HEK293 (cell line): Measurements from ENCODE around the gene SOAT2.

Experiments
- CTCF ChIA-PET: fragments of 350-600 bp; formaldehyde crosslinking; extraction: SDS; loops from one replicate; lab custom pipeline; 2021; ENCODE audit warnings: antibody characterized with exemption; lab: Yijun Ruan, JAX
- POLR2A ChIA-PET: fragments of 300-600 bp; formaldehyde crosslinking; extraction: SDS; loops from one replicate; lab custom pipeline; 2020; ENCODE audit warnings: antibody characterized with exemption, inconsistent platforms; lab: Yijun Ruan, JAX
- H3K27ac ChIP-seq: fragments of 200-500 bp; sonication (Bioruptor generic); 2 replicates; pipeline ENCODE4 v1.5.1; 2014; ENCODE audit warnings: low read depth, low read length, control low read depth, inconsistent platforms; ENCODE audit errors: extremely low read depth
- H3K36me3 ChIP-seq, 2 experiments: fragments of 200-500 bp in 1 of 2; sonication (Bioruptor generic) in 1 of 2; 1 replicate in 1 of 2; 2 replicates in 1 of 2; pipeline ENCODE4 v1.5.1; 2014 to 2017; ENCODE audit warnings: inconsistent platforms in 2 of 2, low read length in 2 of 2; ENCODE audit not compliant: control insufficient read depth in 2 of 2, insufficient read depth in 1 of 2
- H3K4me1 ChIP-seq: fragments of 200-500 bp; sonication (Bioruptor generic); 2 replicates; pipeline ENCODE4 v1.5.1; 2014; ENCODE audit warnings: mild to moderate bottlenecking, low read length, inconsistent platforms; ENCODE audit not compliant: control insufficient read depth, insufficient read depth
- H3K4me3 ChIP-seq: 2 replicates; pipeline ENCODE4 v1.5.1; 2011; ENCODE audit warnings: low read depth, mild to moderate bottlenecking, control low read depth, low read length, moderate library complexity
- H3K9me3 ChIP-seq: fragments of 200-500 bp; sonication (Bioruptor generic); 2 replicates; pipeline ENCODE4 v1.5.1; 2014; ENCODE audit warnings: low read depth, low read length, inconsistent platforms; ENCODE audit not compliant: control insufficient read depth, insufficient read depth
- EGR2 ChIP-seq: fragments of 450-650 bp; formaldehyde crosslinking; IDR thresholded peaks from 2 replicates; pipeline ENCODE4 v1.5.1; 2016; ENCODE audit warnings: low read depth, missing biosample characterization, missing genetic modification characterization
- GLIS1 ChIP-seq: fragments of 450-650 bp; formaldehyde crosslinking; IDR thresholded peaks from 2 replicates; pipeline ENCODE4 v1.5.1; 2016; ENCODE audit warnings: missing biosample characterization, missing genetic modification characterization
- INSM2 ChIP-seq: fragments of 450-650 bp; formaldehyde crosslinking; IDR thresholded peaks from 2 replicates; pipeline ENCODE4 v1.5.1; 2016; ENCODE audit warnings: missing biosample characterization, missing genetic modification characterization
- TCF7L2 ChIP-seq: IDR thresholded peaks from 2 replicates; pipeline ENCODE4 v1.6.1; 2011; ENCODE audit warnings: low read depth, mild to moderate bottlenecking, inconsistent platforms, low read length, moderate library complexity, borderline replicate concordance
- ZBTB1 ChIP-seq: fragments of 450-650 bp; formaldehyde crosslinking; IDR thresholded peaks from 2 replicates; pipeline ENCODE4 v1.5.1; 2016; ENCODE audit warnings: missing biosample characterization, missing genetic modification characterization
- ZNF112 ChIP-seq: fragments of 450-650 bp; formaldehyde crosslinking; IDR thresholded peaks from 2 replicates; pipeline ENCODE4 v1.5.0; 2017; ENCODE audit warnings: missing biosample characterization, missing genetic modification characterization
- ZNF138 ChIP-seq: fragments of 450-650 bp; formaldehyde crosslinking; IDR thresholded peaks from 2 replicates; pipeline ENCODE4 v1.5.1; 2016; ENCODE audit warnings: missing biosample characterization, missing genetic modification characterization, borderline replicate concordance
- ZNF146 ChIP-seq: fragments of 450-650 bp; formaldehyde crosslinking; IDR thresholded peaks from 2 replicates; pipeline ENCODE4 v1.5.1; 2016; ENCODE audit warnings: missing biosample characterization, missing genetic modification characterization
- ZNF175 ChIP-seq: fragments of 450-650 bp; formaldehyde crosslinking; IDR thresholded peaks from 2 replicates; pipeline ENCODE4 v1.5.1; 2016; ENCODE audit warnings: missing biosample characterization, missing genetic modification characterization
- ZNF266 ChIP-seq: fragments of 450-650 bp; formaldehyde crosslinking; IDR thresholded peaks from 2 replicates; pipeline ENCODE4 v1.5.1; 2016; ENCODE audit warnings: missing biosample characterization, missing genetic modification characterization, low read depth
- ZNF280D ChIP-seq: fragments of 450-650 bp; formaldehyde crosslinking; IDR thresholded peaks from 2 replicates; pipeline ENCODE4 v1.5.1; 2016; ENCODE audit warnings: missing biosample characterization, missing genetic modification characterization
- ZNF324 ChIP-seq: fragments of 450-650 bp; formaldehyde crosslinking; IDR thresholded peaks from 2 replicates; pipeline ENCODE4 v1.5.1; 2016; ENCODE audit warnings: missing biosample characterization, missing genetic modification characterization
- ZNF354C ChIP-seq: fragments of 450-650 bp; formaldehyde crosslinking; IDR thresholded peaks from 2 replicates; pipeline ENCODE4 v1.5.1; 2016; ENCODE audit warnings: missing biosample characterization, missing genetic modification characterization, low read depth, borderline replicate concordance
- ZNF555 ChIP-seq: fragments of 450-650 bp; formaldehyde crosslinking; conservative IDR thresholded peaks from 2 replicates; pipeline ENCODE4 v1.5.1; 2017; ENCODE audit warnings: missing biosample characterization, mild to moderate bottlenecking, missing genetic modification characterization, inconsistent platforms
- ZNF558 ChIP-seq: fragments of 450-650 bp; formaldehyde crosslinking; IDR thresholded peaks from 2 replicates; pipeline ENCODE4 v1.5.1; 2016; ENCODE audit warnings: missing biosample characterization, missing genetic modification characterization
- ZNF639 ChIP-seq: fragments of 450-650 bp; formaldehyde crosslinking; IDR thresholded peaks from 2 replicates; pipeline ENCODE4 v1.5.1; 2016; ENCODE audit warnings: missing biosample characterization, missing genetic modification characterization
- ZNF776 ChIP-seq: fragments of 450-650 bp; formaldehyde crosslinking; IDR thresholded peaks from 2 replicates; pipeline ENCODE4 v1.5.0; 2017; ENCODE audit warnings: missing biosample characterization, missing genetic modification characterization, borderline replicate concordance
- ZNF777 ChIP-seq: fragments of 450-650 bp; formaldehyde crosslinking; IDR thresholded peaks from 2 replicates; pipeline ENCODE4 v1.5.1; 2017; ENCODE audit warnings: missing biosample characterization, missing genetic modification characterization, borderline replicate concordance
- ZSCAN16 ChIP-seq: fragments of 450-650 bp; formaldehyde crosslinking; IDR thresholded peaks from 2 replicates; pipeline ENCODE4 v1.5.1; 2016; ENCODE audit warnings: missing biosample characterization, missing genetic modification characterization
- TF ChIP-seq, protein P1 (sequence below): fragments of 450-650 bp; formaldehyde crosslinking; IDR thresholded peaks from 2 replicates; pipeline ENCODE4 v1.5.1; 2017; ENCODE audit warnings: missing biosample characterization, mild to moderate bottlenecking, missing genetic modification characterization, moderate library complexity
- TF ChIP-seq, protein P2 (sequence below): fragments of 450-650 bp; formaldehyde crosslinking; IDR thresholded peaks from 2 replicates; pipeline ENCODE4 v1.5.1; 2017; ENCODE audit warnings: missing biosample characterization, missing genetic modification characterization

The SOAT2 gene

GRCh38 chr12:53113136-53113705 lies 9.9 kb downstream of the SOAT2 start (continued):
- TF ChIP-seq ZNF324 (tag by site-specific recombination): no peak
- TF ChIP-seq, all 188 proteins: peak for 0

DNA sequence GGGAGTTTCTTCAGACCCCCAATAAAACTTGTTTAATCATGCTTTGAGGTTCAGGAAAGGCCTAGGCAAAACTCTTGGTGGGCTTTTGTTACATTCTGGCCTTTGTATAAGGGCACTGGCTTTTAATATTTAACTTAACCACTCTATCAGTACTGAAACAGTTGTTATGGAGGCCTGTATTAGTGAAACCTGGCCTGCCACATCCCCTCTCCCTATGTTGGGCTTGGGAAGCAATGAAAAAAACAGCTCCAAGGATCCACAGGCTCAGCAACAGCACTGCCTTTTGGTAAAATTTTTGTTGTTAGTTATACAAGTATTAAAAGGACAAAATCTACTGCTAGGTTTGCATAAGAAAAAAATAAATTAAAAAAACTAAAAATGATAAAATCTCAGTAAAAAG lies 10.7 kb downstream of the SOAT2 start:
- POLR2A ChIA-PET: no interaction called here
- no peaks in the 10 kb centered on the region for H3K4me1 ChIP-seq
- H3K27ac ChIP-seq: no peak overlapping the region
- no peaks in the 10 kb centered on the region for H3K36me3 ChIP-seq
- CTCF ChIA-PET: interaction anchor here (0.8 to 1.6 kb wide), 2 partner anchors 45 to 48 kb away, joined by 3 to 4 read pairs; no protein-coding TSS in a partner anchor
- H3K4me3 ChIP-seq: no peak overlapping the region
- no peaks in the 10 kb centered on the region for H3K9me3 ChIP-seq
- TF ChIP-seq, protein P1, sequence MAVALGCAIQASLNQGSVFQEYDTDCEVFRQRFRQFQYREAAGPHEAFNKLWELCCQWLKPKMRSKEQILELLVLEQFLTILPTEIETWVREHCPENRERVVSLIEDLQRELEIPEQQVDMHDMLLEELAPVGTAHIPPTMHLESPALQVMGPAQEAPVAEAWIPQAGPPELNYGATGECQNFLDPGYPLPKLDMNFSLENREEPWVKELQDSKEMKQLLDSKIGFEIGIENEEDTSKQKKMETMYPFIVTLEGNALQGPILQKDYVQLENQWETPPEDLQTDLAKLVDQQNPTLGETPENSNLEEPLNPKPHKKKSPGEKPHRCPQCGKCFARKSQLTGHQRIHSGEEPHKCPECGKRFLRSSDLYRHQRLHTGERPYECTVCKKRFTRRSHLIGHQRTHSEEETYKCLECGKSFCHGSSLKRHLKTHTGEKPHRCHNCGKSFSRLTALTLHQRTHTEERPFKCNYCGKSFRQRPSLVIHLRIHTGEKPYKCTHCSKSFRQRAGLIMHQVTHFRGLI: peak; percentile 22; the same call in 1 of the 2 replicates
- no peak for TF ChIP-seq ZNF555 (tag by site-specific recombination)

- ChIA-PET POLR2A (interaction anchor here (1.5 kb wide), 1 partner anchor 36 kb away, joined by 4 read pairs; the partner anchor contains the start of gene SPRYD3), CTCF (interaction anchor here (0.9 to 1.6 kb wide), 2 partner anchors 14 to 49 kb away, joined by 3 to 4 read pairs; no protein-coding TSS in a partner anchor)
- H3K36me3 ChIP-seq: no peaks in the 10 kb centered on the region
- H3K4me1 ChIP-seq: no peaks in the 10 kb centered on the region
- no peaks in the 10 kb centered on the region for H3K9me3 ChIP-seq
- H3K27ac ChIP-seq: no peak overlapping the region
- no peak overlapping the region for H3K4me3 ChIP-seq
- TF ChIP-seq ZNF146 (tag by site-specific recombination) (no peak), ZNF558 (tag by site-specific recombination) (no peak), ZNF266 (tag by site-specific recombination) (no peak), ZNF776 (tag by site-specific recombination) (no peak), ZNF112 (tag by site-specific recombination) (no peak), EGR2 (tag by site-specific recombination) (no peak), TCF7L2 (no peak), ZNF138 (tag by site-specific recombination) (no peak), ZNF354C (no peak), ZNF175 (tag by site-specific recombination) (no peak), INSM2 (tag by site-specific recombination) (no peak), ZNF777 (tag by site-specific recombination) (no peak), ZSCAN16 (tag by site-specific recombination) (no peak), ZBTB1 (tag by site-specific recombination) (no peak), ZNF280D (tag by site-specific recombination) (no peak), GLIS1 (tag by site-specific recombination) (no peak), ZNF639 (tag by site-specific recombination) (no peak)
- TF ChIP-seq, protein P2, sequence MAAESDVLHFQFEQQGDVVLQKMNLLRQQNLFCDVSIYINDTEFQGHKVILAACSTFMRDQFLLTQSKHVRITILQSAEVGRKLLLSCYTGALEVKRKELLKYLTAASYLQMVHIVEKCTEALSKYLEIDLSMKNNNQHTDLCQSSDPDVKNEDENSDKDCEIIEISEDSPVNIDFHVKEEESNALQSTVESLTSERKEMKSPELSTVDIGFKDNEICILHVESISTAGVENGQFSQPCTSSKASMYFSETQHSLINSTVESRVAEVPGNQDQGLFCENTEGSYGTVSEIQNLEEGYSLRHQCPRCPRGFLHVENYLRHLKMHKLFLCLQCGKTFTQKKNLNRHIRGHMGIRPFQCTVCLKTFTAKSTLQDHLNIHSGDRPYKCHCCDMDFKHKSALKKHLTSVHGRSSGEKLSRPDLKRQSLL (tag by site-specific recombination): no peak
Measured at GRCh38 chr12:53115112-53115890, 12.0 kb downstream of the SOAT2 start.
